ENCODE data around the gene DROSHA.
"Not testable (repeated sequence)": the region's sequence is repeated elsewhere in the genome, so short reads cannot be mapped to it uniquely, and the experiment has no call there.

Gene DROSHA

DNA sequence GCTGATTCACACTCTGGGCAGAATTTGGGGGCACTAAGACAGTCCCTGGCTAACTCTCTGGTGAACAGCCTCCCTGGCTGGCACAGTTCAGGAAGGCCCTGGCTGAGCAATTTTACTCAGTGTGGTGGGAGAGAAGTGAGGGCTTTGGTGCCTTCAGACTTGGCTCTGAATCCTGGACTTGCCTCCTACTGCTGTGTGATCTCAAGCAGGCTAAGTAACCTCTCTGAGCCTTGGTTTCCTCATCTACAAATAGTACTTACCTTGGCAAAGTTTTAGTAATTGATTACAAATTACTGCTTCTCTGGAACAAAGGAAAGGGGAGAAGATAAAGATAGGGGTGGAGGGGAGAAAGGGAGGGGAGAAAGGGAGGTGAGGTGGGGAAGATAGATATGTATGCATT lies 153.8 kb downstream of the DROSHA start:
- DNase-seq: no peak

DNA sequence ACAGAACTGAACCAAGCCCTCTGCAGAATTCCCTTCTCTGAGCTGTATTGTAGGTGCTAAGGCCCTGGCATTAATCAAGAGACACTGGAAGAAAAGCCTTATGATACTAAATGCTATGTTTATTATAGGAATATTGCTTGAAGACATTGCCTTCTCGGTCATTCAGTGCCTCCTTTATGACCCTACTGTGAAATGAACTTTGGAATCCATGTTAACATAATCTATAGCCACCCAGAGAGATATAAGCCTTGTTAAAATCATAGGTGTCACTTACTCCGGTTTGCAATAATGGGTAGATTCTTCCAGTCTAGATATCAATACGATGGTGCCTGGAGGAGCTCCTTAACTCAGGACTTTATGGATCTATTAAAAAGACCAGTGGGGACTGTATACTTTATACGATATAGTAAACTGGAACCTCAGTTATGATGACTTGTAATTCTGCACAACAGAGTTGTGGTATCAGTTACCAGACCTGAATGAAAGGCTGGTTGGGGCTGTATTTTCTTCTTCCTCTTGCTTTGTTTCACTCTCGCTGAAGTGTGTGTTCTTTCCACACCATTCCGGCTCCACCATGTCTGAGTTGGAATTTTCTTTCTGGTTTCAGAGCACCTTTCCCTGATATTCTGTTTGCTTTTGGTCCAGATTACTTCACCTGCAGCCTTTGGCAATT lies 154.5 kb downstream of the DROSHA start:
- DNase-seq: no peak

DNA sequence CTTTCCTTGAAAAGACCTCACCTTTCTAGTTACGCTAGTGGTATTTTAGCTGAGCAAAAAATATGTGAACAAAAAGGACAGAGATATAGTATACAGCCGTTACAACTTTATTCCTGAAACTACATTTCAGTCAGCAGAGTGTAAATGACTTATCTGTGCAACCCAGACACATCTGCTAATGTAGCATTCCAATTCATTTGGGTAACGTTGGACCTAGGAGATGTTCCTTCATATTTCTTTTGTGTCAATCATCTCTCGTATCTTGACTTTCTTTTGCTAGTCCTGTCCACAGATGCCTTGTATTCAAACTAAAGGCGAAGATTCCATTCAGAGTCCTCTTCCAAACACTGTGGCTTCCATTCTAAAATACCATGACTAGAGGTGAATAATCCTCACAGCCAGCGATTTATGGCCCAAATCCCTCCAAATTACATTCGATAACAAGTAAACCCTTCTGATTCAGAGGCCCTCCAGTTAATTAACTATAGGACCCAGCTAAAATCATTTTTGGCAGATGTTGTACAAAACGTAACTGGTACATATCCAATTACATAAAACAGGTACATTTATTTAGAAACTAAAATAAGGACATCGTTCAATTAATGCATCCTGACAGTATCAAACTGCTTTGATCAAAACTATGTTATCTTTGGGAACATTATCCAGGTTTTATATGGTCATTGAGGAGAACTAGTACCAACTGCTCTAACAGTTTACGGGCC lies 155.7 kb downstream of the DROSHA start:
- no peak for DNase-seq

DNA sequence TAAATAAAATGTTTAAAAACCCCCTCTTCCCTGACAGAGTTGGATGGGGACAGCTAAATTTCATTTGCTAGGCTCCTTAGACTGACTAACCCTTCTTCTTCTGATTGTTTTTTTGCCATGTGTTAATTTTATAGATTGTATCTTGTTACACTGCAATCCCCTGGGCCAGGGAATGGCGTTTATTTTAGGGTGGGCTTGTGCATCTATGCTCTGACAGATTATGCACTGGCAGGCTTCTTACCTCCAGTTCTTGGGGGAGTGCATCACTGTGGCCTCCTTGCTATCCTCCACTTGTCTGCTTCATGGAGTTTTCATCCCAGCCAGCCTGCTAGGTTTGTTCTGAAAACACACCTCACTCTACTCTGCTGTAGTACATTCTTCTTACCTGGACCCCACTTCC lies 159.8 kb downstream of the DROSHA start:
- no peak for DNase-seq

DNA sequence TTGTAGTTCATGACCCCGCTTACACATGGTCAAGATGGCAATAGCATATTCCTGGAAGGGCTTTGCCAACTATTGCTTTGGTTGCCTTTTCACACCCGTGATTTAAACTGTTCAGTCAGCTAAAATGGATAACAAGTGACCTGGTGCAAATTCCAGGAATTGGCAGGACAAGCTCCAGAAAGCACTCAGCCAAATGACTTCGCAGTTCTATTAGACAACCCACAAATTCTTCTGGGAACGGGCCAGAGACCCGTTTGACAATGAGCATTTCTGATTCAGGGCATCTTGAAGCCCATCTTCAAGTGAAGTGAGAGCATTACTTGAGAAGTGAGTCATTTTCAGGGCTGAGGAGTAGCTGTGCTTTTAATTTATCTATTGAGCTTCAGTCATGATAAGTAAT lies 165.0 kb downstream of the DROSHA start:
- no peak for DNase-seq

DNA sequence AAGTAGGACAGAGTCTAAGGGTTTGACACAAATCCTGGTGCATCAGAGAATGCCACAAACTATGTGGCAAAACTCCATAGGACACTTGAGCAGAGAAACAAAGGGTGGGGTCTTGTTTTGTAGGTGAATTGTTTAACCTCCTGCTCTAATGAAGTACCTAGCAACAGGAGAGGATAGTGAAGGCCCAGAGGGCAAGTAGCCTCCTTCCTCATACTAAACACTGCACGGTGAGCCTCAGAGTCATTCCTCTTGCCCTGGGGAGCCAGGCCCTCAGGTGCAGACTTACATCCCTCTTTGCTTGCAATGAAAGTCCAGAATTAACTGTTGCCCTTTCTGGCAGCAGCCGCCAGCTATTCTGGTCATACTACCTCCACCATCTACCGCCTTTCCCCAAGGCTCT lies 166.1 kb downstream of the DROSHA start:
- no peak for DNase-seq

DNA sequence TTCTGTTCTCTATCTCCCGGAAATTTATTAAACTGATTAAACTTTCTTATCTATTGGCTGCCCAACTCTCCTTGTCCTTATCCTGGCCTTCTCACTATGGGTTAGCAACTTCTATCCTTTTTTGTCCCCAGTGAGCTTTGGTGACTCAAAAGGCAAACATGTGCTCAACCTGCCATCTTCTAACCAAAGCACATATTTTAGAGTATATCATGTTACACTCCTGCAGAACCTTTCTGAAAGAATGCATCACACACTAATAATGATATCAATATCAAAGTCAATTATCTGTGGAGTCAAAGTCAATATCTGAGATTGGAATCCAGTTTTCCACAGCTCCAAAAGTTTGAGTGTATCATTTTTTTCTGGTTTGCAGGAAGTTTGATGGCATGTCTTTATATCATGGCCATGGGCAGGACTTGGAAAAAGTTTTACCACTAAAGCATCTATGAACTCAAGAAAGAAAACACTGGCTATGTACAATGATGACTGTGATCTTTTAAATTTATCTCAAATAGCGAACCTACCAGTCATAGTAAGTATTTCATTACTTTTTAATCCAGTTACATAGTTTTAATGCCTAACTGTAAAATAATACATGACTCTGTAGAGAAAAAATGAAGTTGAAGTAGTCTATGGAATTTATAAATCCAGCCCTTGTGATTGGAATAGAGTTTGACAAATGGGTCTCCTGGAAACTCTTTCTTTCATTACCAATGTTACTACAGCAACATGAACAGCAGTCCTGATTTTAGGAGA lies 166.8 kb downstream of the DROSHA start:
- no peak for DNase-seq

DNA sequence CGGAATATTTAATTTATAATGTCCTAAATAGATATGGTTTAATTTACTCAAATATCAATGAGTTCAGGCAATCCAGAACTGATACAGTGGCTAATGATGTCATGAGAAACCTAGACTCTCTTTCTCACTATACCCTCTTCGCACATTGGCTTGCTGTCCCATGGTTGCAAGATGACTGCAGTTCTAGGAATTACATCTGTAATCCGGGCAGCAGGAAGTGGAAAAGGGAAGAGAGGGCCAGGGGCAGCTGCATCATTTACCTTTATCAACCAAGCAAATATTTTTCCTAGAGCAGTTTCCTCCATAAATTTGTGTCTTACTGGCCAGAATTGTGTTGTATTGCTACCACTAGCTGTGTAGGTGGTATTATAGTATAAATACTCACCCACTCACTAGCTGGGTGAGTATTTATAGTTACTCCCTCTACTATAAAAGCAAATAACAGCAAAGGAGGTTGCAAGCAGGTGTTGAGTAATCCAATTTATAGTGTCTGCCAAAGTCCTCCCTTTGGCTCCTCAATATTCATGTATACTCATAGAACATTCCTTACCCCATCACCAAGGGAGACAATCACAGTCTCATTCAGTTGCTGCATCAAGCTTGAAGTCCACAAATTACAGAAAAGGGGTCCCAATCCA lies 168.8 kb downstream of the DROSHA start:
- DNase-seq: no peak

DNA sequence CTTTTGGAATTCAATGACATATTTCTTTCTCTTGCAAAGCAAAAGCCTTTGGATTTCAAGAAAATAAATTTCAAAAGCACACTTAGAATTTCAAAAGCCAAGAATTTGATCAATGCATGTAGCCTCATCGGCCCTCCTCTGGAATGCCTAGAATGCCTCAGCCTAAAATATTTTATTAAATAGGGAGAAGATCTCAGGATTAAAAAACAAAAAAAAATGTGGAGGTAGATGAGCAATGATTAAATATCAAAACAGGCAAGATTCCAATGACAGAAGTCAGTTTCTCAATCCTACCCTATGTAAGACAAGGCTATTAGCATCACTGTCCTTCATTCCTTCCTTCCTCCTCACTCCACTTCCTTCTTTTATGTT lies 169.4 kb downstream of the DROSHA start:
- no peak for DNase-seq

DNA sequence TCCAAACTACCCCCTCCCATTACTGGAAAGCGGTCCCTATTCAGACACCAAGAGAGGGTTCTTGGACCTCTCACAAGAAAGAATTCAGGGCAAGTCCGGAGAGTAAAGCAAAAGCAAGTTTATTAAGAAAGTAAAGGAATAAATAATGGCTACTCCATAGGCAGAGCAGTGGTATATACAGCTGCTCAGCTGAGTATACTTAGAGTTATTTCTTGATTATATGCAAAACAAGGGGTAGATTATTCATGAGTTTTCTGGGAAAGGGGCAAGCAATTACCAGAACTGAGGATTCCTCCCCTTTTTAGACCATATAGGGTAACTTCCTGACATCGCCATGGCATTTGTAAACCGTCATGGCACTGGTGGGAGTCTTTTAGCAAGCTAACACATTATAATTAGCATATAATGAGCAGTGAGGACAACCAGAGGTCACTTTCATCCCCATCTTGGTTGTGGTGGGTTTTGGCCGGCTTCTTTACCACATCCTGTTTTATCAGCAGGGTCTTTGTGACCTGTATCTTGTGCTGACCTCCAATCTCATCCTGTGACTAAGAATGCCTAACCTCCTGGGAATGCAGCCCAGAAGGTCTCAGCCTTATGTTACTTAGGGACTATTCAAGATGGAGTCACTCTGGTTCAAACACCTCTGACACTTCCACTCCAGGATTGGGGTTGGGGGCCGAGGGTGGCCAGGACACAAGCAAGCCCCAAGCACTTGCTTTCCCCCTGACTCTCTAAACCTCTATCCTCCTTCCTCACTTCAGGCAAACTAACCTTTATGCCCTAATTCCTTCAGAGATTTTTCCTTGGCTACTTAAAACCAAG lies 170.0 kb downstream of the DROSHA start:
- not testable (repeated sequence) for DNase-seq

DNA sequence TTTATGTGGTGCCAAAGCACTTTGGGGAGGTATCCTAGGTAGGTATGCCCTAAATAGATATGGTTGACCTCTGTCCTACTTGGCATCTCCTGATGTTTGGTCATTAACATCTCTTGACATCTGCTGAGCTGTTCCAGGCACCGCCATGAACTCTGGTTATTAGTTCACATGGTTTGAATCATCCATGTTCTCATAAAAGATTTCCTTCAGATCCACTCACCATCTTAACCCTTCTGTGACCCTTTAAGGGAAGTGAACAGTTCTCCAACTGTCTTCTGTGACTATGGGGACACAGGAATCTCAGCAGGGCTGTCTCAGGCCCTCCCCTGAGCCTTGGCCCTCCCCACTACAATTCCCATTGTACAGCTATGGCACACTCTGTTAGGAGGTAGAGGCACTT lies 170.7 kb downstream of the DROSHA start:
- DNase-seq: no peak

DNA sequence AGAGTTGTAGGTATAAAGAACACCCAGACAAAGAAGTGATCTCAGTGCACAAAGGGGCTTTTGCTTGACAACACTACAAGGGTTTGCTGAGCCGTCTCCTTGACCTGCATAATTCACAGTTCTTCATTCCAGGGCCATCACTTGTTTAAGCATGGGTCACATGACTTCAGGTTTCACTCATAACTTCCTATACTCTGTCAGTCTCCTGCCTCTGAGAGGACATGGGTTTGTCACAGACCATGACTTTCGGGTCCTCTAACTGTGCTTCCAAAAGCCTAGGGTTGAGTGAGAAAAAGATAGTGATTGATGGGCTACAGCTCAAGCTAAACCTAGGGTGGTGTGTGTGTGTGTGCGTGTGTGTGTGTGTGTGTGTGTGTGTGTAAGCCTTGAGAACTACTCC lies 172.1 kb downstream of the DROSHA start:
- DNase-seq: no peak

DNA sequence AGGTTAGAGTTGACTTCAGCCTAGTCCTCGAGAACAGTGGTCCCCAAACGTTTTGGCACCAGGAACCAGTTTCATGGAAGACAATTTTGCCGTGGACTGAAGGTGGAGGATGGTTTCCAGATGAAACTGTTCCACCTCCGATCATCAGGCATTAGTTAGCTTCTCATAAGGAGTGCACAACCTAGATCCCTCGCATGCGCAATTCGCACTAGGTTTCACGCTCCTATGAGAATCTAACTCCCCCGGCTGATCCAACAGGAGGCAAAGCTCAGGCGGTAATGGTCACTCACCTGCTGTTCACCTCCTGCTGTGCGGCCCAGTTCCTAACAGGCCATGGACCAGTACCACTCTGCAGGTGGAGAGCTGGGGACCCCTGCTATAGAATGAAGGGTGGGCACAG lies 174.9 kb downstream of the DROSHA start:
- DNase-seq: no peak

DNA sequence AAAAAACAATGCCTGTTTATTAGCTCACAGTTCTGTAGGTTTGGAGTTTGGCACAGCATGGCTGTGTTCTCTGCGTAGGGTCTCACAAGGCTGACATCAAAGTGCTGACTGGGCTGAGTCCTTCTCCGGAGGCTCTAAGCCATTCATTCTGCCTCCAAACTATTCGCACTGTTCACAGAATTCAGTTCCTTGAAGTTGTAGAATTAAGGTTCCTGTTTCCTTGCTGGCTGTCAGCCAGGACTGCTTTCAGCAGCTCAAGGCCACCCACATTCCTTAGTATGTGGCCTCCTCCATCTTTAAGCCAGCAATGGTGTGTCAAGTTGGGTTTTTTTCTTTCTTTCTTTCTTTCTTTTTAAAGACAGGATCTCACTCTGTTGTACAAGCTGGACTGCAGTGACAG lies 176.6 kb downstream of the DROSHA start:
- no peak for DNase-seq

Data from NCI-H1417 treated with DMSO at 0.1 percent for 48 hours (cell line).